GM23338 (cell line): ENCODE data around the gene GLCCI1. TPM values are rescaled to one million over a fixed set of nuclear protein-coding genes. Genes with fewer than 3 reads are reported as not detected.
A peak's percentile ranks its signal among the peaks of the same experiment; 100 is the strongest.

Experiments used
- ATAC-seq: fragments of 200-7000 bp; cut with Tn5 transposase; 3 replicates; pipeline ENCODE4 v1.9.1; 2020
- DNase-seq: peaks from one replicate; pipeline ENCODE4 v3.0.0-alpha.2; 2015; ENCODE audit warnings: low spot score
- H2AFZ ChIP-seq: fragments of 200-600 bp; sonication (generic); 2 replicates; pipeline ENCODE4 v1.8.0; 2016; ENCODE audit warnings: antibody characterized with exemption, mild to moderate bottlenecking, moderate library complexity
- H3F3A ChIP-seq: fragments of 200-600 bp; sonication (generic); replicated peaks from 2 replicates; pipeline ENCODE4 v1.8.0; 2017; ENCODE audit warnings: antibody characterized with exemption, mixed run types, low read depth
- H3K27ac ChIP-seq: fragments of 200-600 bp; sonication (generic); 2 replicates; pipeline ENCODE4 v1.6.1; 2016; ENCODE audit warnings: low read depth
- H3K27me3 ChIP-seq: fragments of 200-600 bp; sonication (generic); 2 replicates; pipeline ENCODE4 v1.8.0; 2016; ENCODE audit warnings: mild to moderate bottlenecking, mixed run types, moderate library complexity; ENCODE audit not compliant: insufficient read depth
- H3K36me3 ChIP-seq: fragments of 200-600 bp; sonication (generic); 2 replicates; pipeline ENCODE4 v1.8.0; 2016; ENCODE audit warnings: mild to moderate bottlenecking; ENCODE audit not compliant: insufficient read depth
- H3K4me1 ChIP-seq: fragments of 200-600 bp; sonication (generic); 2 replicates; pipeline ENCODE4 v1.8.0; 2016; ENCODE audit warnings: mild to moderate bottlenecking, moderate library complexity; ENCODE audit not compliant: insufficient read depth
- H3K4me2 ChIP-seq: fragments of 200-600 bp; sonication (generic); 2 replicates; pipeline ENCODE4 v1.7.1; 2017; ENCODE audit warnings: mixed run types
- H3K4me3 ChIP-seq: fragments of 200-600 bp; sonication (generic); 2 replicates; pipeline ENCODE4 v1.6.1; 2016; ENCODE audit warnings: mixed run types
- H3K79me2 ChIP-seq: fragments of 200-600 bp; sonication (generic); replicated peaks from 2 replicates; pipeline ENCODE4 v1.8.0; 2017; ENCODE audit warnings: mild to moderate bottlenecking; ENCODE audit not compliant: insufficient read depth
- H3K9me2 ChIP-seq: fragments of 200-600 bp; sonication (generic); 2 replicates; pipeline ENCODE4 v1.8.0; 2017; ENCODE audit not compliant: insufficient read depth
- H4K20me1 ChIP-seq: fragments of 200-600 bp; sonication (generic); replicated peaks from 2 replicates; pipeline ENCODE4 v1.8.0; 2017; ENCODE audit warnings: mild to moderate bottlenecking; ENCODE audit not compliant: insufficient read depth
- H3K27ac Mint-ChIP-seq: 2 replicates; pipeline ENCODE4 v1.8.0; 2020; ENCODE audit warnings: inconsistent platforms, mild to moderate bottlenecking, moderate library complexity, mixed read lengths
- H3K27me3 Mint-ChIP-seq: 3 replicates; pipeline ENCODE4 v1.8.0; 2022; ENCODE audit warnings: low read depth, mild to moderate bottlenecking, moderate library complexity, mixed read lengths, inconsistent platforms; ENCODE audit not compliant: insufficient read depth, poor library complexity
- H3K36me3 Mint-ChIP-seq: 3 replicates; pipeline ENCODE4 v1.8.0; 2021; ENCODE audit warnings: low read depth, mild to moderate bottlenecking, inconsistent platforms, moderate library complexity, mixed read lengths
- H3K4me1 Mint-ChIP-seq: 3 replicates; pipeline ENCODE4 v1.8.0; 2020; ENCODE audit warnings: mild to moderate bottlenecking, inconsistent platforms, mixed read lengths
- H3K4me3 Mint-ChIP-seq: 3 replicates; pipeline ENCODE4 v1.8.0; 2021; ENCODE audit warnings: moderate library complexity, mild to moderate bottlenecking, inconsistent platforms, mixed read lengths
- H3K9me3 Mint-ChIP-seq: 3 replicates; pipeline ENCODE4 v1.8.0; 2020; ENCODE audit warnings: moderate library complexity, mild to moderate bottlenecking, inconsistent platforms, mixed read lengths
- CREB1 ChIP-seq: fragments of 250-450 bp; sonication (Bioruptor Pico); IDR thresholded peaks from 2 replicates; pipeline ENCODE4 v1.5.0; 2020; ENCODE audit warnings: low read depth, mild to moderate bottlenecking, moderate library complexity
- POLR2AphosphoS5 ChIP-seq: IDR thresholded peaks from 2 replicates; pipeline ENCODE4 v1.6.1; 2016; ENCODE audit warnings: antibody characterized with exemption, low read depth
- ZNF114 ChIP-seq: fragments of 250-450 bp; sonication (Bioruptor Pico); IDR thresholded peaks from 2 replicates; pipeline ENCODE4 v1.5.0; 2020; ENCODE audit warnings: mild to moderate bottlenecking, moderate library complexity
- long read RNA-seq: library from polyadenylated mRNA; unstranded; transcript quantifications from one replicate; pipeline ENCODE4 v2.0.0, GENCODE V29; 2020; ENCODE audit not compliant: unreplicated experiment
- polyA plus RNA-seq: library from polyadenylated mRNA; unstranded; fragments of >200 nt; fragmentation: Nextera tagmentation; extraction: Ambion mirVana; gene quantifications from 2 replicates; pipeline ENCODE4 v1.2.1, GENCODE V29; 2016
- total RNA-seq: library from RNA; depleted of rRNA; stranded (reverse); fragments of >200 nt; shearing (Covaris generic); gene quantifications from 2 replicates; pipeline ENCODE4 v1.2.3, GENCODE V29; 2014; rRNA removed
- TF ChIP-seq, protein P1 (sequence below): fragments of 250-450 bp; sonication (Bioruptor Pico); IDR thresholded peaks from 2 replicates; pipeline ENCODE4 v1.5.0; 2020; ENCODE audit warnings: mild to moderate bottlenecking, moderate library complexity
- TF ChIP-seq, protein P2 (sequence below): IDR thresholded peaks from one replicate; pipeline ENCODE4 v1.6.1; 2018; ENCODE audit warnings: antibody characterized with exemption; ENCODE audit not compliant: unreplicated experiment
- TF ChIP-seq, protein P3 (sequence below), 2 experiments: fragments of 200-600 bp in 1 of 2; sonication (generic) in 1 of 2; conservative IDR thresholded peaks; 2 replicates each; pipeline versions ENCODE4 v1.5.1 to v1.6.1; 2016 to 2017; ENCODE audit warnings: antibody characterized with exemption in 2 of 2, low read depth in 2 of 2, mild to moderate bottlenecking in 2 of 2, moderate library complexity in 1 of 2

GLCCI1 gene
- total RNA-seq: 15.5 and 15.7 TPM in 2 replicates
- 14.0 and 15.0 TPM in 2 replicates for polyA plus RNA-seq
- long read RNA-seq, partial matches to known transcripts: 0 of 2 reads
- long read RNA-seq, other reads (novel, unspliced or antisense): 1 of 2 reads

DNA sequence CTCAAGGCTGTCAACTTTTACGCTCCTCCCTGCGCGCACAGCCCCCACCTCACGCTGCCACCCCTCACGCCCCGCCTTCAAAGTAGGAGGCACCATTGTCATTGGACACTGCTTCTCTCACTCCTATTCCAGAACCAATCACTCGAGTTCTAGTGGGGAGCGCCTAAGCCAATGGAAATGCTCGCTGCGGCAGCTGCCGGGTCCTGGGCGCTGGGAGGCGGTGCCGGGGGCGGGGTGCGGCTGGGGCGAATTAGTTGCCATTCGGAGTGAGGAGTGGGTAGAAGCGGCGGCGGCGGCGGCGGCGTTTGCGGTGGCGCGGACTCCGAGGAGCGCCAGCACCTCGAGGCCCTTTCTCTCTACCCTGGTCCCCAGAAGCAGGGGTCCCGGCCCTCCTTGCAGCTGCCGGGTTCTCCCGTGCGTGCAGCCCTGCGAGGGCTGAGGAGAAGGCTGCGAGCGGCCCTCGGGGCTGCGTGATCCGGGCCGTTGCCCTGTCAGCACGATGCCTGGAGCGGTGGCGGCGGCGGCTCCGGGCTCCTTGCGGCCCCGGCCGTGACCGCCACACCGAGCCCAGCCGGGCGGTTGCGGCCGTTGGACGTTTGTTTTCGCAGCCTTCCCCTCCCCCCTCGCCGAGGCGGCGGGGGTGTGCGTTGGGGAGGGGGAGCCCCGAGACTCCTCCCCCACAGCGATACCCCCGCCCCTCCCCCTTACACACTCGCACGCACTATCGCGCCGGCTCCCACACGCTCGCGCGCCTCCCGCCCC, at the start of gene GLCCI1:
TSS of gene GLCCI1 (plus strand) at position 253 of the 762 bp plus-strand sequence. CDS start 555 bp downstream, outside the sequence.
- peak within 1 kb of the TSS; percentile 89 for H3K27ac ChIP-seq
- H3K27me3 ChIP-seq: 0 out of 2 replicates have a peak, but pooled peaks cover 4% of the 10 kb centered on the region
- H3K4me3 ChIP-seq: peak within 1 kb of the TSS; percentile 86
- Mint-ChIP-seq H3K4me3 (peak within 1 kb of the TSS; percentile 92), H3K9me3 (no peaks in the 10 kb centered on the region; the same call in 2 of the 3 replicates), H3K36me3 (no peaks in the 10 kb centered on the region), H3K27me3 (no peaks in the 10 kb centered on the region), H3K4me1 (peaks cover 10% of the 10 kb centered on the region), H3K27ac (peak within 1 kb of the TSS; percentile 88)
- no peaks in the 10 kb centered on the region for H3K9me2 ChIP-seq
- H3F3A ChIP-seq: no peaks in the 10 kb centered on the region
- peak; percentile 95 for ATAC-seq
- H3K4me2 ChIP-seq: peak within 1 kb of the TSS; percentile 96
- H3K36me3 ChIP-seq: no peaks in the 10 kb centered on the region
- peaks cover 38% of the 10 kb centered on the region for H3K79me2 ChIP-seq
- peaks cover 30% of the 10 kb centered on the region for H3K4me1 ChIP-seq
- no peaks in the 10 kb centered on the region; the same call in 1 of the 2 replicates for H4K20me1 ChIP-seq
- peak within 1 kb of the TSS; percentile 91 for H2AFZ ChIP-seq
- TF ChIP-seq CREB1 (CRISPR knock-in tag): peak; percentile 43; the same call in 1 of the 2 replicates
- TF ChIP-seq POLR2AphosphoS5: peak; percentile 79
- TF ChIP-seq, protein P1, sequence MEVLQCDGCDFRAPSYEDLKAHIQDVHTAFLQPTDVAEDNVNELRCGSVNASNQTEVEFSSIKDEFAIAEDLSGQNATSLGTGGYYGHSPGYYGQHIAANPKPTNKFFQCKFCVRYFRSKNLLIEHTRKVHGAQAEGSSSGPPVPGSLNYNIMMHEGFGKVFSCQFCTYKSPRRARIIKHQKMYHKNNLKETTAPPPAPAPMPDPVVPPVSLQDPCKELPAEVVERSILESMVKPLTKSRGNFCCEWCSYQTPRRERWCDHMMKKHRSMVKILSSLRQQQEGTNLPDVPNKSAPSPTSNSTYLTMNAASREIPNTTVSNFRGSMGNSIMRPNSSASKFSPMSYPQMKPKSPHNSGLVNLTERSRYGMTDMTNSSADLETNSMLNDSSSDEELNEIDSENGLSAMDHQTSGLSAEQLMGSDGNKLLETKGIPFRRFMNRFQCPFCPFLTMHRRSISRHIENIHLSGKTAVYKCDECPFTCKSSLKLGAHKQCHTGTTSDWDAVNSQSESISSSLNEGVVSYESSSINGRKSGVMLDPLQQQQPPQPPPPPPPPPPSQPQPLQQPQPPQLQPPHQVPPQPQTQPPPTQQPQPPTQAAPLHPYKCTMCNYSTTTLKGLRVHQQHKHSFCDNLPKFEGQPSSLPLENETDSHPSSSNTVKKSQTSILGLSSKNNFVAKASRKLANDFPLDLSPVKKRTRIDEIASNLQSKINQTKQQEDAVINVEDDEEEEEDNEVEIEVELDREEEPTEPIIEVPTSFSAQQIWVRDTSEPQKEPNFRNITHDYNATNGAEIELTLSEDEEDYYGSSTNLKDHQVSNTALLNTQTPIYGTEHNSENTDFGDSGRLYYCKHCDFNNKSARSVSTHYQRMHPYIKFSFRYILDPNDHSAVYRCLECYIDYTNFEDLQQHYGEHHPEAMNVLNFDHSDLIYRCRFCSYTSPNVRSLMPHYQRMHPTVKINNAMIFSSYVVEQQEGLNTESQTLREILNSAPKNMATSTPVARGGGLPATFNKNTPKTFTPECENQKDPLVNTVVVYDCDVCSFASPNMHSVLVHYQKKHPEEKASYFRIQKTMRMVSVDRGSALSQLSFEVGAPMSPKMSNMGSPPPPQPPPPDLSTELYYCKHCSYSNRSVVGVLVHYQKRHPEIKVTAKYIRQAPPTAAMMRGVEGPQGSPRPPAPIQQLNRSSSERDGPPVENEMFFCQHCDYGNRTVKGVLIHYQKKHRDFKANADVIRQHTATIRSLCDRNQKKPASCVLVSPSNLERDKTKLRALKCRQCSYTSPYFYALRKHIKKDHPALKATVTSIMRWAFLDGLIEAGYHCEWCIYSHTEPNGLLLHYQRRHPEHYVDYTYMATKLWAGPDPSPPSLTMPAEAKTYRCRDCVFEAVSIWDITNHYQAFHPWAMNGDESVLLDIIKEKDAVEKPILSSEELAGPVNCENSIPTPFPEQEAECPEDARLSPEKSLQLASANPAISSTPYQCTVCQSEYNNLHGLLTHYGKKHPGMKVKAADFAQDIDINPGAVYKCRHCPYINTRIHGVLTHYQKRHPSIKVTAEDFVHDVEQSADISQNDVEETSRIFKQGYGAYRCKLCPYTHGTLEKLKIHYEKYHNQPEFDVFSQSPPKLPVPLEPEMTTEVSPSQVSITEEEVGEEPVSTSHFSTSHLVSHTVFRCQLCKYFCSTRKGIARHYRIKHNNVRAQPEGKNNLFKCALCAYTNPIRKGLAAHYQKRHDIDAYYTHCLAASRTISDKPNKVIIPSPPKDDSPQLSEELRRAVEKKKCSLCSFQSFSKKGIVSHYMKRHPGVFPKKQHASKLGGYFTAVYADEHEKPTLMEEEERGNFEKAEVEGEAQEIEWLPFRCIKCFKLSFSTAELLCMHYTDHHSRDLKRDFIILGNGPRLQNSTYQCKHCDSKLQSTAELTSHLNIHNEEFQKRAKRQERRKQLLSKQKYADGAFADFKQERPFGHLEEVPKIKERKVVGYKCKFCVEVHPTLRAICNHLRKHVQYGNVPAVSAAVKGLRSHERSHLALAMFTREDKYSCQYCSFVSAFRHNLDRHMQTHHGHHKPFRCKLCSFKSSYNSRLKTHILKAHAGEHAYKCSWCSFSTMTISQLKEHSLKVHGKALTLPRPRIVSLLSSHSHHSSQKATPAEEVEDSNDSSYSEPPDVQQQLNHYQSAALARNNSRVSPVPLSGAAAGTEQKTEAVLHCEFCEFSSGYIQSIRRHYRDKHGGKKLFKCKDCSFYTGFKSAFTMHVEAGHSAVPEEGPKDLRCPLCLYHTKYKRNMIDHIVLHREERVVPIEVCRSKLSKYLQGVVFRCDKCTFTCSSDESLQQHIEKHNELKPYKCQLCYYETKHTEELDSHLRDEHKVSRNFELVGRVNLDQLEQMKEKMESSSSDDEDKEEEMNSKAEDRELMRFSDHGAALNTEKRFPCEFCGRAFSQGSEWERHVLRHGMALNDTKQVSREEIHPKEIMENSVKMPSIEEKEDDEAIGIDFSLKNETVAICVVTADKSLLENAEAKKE (CRISPR knock-in tag): no peak
- TF ChIP-seq, protein P2, sequence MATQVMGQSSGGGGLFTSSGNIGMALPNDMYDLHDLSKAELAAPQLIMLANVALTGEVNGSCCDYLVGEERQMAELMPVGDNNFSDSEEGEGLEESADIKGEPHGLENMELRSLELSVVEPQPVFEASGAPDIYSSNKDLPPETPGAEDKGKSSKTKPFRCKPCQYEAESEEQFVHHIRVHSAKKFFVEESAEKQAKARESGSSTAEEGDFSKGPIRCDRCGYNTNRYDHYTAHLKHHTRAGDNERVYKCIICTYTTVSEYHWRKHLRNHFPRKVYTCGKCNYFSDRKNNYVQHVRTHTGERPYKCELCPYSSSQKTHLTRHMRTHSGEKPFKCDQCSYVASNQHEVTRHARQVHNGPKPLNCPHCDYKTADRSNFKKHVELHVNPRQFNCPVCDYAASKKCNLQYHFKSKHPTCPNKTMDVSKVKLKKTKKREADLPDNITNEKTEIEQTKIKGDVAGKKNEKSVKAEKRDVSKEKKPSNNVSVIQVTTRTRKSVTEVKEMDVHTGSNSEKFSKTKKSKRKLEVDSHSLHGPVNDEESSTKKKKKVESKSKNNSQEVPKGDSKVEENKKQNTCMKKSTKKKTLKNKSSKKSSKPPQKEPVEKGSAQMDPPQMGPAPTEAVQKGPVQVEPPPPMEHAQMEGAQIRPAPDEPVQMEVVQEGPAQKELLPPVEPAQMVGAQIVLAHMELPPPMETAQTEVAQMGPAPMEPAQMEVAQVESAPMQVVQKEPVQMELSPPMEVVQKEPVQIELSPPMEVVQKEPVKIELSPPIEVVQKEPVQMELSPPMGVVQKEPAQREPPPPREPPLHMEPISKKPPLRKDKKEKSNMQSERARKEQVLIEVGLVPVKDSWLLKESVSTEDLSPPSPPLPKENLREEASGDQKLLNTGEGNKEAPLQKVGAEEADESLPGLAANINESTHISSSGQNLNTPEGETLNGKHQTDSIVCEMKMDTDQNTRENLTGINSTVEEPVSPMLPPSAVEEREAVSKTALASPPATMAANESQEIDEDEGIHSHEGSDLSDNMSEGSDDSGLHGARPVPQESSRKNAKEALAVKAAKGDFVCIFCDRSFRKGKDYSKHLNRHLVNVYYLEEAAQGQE: no peak
- TF ChIP-seq, protein P3, sequence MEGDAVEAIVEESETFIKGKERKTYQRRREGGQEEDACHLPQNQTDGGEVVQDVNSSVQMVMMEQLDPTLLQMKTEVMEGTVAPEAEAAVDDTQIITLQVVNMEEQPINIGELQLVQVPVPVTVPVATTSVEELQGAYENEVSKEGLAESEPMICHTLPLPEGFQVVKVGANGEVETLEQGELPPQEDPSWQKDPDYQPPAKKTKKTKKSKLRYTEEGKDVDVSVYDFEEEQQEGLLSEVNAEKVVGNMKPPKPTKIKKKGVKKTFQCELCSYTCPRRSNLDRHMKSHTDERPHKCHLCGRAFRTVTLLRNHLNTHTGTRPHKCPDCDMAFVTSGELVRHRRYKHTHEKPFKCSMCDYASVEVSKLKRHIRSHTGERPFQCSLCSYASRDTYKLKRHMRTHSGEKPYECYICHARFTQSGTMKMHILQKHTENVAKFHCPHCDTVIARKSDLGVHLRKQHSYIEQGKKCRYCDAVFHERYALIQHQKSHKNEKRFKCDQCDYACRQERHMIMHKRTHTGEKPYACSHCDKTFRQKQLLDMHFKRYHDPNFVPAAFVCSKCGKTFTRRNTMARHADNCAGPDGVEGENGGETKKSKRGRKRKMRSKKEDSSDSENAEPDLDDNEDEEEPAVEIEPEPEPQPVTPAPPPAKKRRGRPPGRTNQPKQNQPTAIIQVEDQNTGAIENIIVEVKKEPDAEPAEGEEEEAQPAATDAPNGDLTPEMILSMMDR (conservative IDR thresholded peaks at IDR 0.05; ENCODE audit: low read depth in 2 of 2): no peak
- no peak for TF ChIP-seq ZNF114 (CRISPR knock-in tag)
- DNase-seq: peak; percentile 98
